NCI-H345 (cell line): ENCODE data around the gene USP43.
A peak's percentile ranks its signal among the peaks of the same experiment; 100 is the strongest.

ENCODE experiments used
- DNase-seq: peaks from one replicate; lab custom pipeline; 2025; lab: John Stamatoyannopoulos, UW

The USP43 gene

DNA sequence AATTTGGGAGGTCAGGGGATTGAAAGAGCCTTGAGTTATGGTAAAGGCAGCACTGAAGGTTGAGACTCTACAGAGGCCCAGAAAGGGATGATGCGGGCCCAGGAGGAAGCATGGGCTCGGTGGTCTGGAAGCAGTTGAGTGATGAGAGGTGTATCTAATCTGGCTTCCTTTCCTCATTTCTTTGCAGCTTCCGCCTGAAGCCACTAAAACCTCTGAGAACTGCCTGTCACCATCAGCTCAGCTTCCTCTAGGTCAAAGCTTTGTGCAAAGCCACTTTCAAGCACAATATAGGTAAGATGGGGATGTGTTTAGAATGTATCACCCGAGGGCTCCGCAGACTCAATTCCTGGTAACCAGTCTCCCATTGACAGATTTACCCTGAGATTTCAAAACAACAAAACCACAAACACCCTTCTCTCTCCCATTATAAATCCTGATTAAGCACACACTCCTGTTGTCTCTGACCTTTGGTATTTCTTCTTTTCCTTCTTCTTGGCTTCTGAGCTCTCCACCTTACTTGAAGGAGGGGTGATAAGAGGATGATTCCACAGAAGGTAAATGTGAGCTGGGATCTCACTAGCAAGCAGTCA is 21.2 kb downstream of the USP43 start:
- no peak for DNase-seq

DNA sequence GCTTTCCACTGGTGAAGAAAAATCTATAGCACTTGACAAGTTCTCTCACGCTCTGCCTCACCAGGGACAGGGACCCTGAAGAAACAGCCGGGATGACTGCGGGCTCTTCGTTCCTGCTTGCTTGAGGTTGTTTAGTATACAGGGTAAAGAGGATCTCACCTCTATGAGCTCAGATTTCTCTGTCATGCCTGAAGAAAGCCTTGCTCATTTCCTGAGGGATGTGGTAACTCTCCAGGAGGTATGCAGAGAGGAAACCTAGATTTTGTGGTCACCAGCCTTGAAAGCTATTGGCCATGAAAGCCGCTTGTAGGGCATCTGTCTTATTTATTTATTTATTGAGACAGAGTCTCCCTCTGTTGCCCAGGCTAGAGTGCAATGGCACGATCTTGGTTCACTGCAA is 23.2 kb downstream of the USP43 start:
- DNase-seq = no peak

DNA sequence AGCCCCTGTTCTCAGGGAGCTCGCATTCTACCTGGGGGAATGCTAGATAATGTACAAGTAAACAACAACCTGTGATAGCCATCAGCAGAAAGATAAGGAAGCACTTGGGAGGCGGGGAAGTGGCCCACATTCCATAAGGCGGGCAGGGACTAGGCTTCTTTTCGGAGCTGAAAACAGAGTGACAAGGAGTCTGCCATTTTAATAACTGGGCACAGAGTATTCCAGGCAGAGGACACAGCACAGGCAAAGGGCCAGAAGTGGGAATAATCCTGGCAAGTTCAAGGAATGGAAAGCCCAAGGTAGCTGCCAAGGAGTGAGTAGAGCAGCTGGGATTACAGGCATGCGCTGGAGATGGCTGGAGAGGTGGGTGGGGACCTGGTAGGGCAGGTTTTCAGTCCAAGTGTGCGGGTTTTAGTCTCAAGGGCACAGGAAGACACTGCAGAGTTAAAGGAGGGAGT is 24.3 kb downstream of the USP43 start:
- DNase-seq = no peak

DNA sequence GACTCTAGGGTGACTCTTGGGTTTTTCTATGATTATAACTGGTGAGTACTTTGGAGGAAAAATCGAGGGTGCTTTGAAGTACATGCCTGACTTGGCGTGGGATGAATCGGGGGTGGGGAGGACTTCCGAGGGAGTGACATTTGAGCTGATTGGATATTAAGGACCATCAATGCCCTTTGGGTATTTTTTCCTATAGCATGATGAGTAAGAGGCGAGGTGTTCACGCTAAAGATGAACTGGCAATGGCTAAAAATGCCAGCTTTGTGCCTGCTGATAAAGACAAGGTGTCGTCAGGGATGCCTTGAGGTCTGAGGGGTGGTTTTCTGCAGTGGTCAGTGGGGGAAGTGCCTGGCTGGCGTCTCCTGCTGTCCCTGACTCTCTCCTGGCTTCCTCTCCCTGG is 25.3 kb downstream of the USP43 start:
- no peak for DNase-seq

DNA sequence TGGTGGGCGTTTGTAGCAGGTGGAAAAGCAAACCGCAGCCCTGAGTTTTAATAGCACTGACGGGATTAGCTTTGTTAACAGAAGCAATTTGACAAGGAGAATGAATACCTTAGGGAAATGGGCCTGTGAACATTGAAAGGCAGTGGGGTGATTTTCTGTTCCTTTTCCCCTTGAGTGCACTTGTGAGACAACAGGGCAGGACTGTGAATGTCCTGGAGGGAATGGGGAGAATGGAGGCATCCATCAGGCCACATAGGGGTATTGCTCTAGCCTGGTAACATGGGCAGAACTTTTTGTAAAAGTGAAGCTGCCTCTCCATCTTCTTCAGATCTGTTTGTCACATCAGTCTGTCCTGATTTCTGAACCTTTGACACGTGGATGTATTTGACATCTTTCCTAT is 26.2 kb downstream of the USP43 start:
- no peak for DNase-seq

DNA sequence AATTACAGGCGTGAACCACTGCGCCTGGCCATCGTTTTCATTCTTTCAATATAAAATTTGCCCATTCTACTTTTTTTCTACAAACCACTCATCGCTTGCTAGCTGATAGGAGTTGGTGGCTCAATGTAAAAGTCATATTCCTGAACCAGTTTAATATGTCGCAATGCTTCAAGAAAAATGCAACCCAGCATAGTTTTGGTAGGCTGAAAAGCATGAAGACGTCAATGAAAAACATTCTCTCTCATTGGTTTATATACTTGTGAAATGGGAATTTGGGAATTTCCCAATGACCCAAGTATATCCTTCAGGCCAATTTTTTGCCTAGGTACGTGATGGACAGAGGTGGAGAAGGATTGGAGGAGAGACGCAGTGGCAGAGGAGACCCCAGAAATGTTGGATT is 26.9 kb downstream of the USP43 start:
- no peak for DNase-seq

DNA sequence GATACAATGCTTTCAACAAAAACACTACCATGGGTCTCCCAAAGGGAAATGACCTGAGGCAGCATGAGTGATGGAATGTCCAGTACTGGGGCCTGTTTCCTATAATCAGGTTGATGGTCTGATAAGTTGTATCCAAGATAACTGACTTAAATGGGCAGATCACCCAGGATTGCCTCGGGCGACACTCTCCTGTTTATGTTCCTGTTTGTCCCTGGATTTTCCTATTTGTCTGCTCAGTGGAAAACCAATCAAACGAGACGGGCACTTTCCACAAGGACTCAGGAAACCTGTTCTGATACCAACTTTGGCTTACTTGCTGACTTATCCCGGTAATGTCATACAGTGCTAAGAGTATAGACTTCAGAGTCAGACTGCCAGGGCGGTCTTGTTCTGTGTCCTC is 27.4 kb downstream of the USP43 start:
- DNase-seq = no peak

DNA sequence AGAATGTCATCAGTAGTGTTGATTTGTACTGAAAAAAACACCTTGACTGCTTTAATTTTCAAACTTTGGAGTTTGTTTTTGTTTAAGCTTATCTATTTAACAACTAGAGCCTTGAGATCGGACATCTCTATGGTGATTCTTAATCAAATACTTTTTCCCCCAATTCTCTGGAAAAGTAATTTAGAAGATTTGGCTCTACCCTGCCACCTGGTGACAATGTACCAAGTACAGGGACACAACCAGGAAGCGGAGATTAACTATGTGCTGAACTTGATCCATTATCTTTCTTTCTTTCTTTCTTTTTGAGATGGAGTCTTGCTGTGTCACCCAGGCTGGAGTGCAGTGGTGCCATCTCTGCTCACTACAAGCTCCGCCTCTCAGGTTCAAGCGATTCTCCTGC is 30.8 kb downstream of the USP43 start:
- no peak for DNase-seq

DNA sequence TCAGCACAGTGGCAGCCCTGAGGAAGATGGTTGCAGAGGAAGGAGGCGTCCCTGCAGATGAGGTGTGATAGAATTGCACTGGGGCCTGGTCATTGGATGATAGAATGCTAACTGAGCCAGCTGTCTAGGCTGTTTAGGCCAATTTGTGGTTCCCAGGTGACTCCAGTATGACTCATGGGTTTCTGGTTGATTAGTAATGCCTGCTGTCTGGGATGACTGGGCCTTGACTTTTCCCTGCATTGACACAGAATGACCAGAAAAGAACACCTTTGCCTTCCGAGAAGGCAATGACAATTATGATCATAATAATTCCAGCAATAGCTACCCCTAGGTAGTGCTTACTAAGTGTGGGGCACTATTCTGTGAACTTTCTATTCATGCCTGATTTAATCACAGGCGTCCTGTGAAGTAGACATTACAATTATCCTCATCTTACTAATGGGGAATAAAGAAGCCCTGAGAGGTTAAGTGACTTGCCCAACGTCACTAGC is 31.5 kb downstream of the USP43 start:
- DNase-seq = no peak

DNA sequence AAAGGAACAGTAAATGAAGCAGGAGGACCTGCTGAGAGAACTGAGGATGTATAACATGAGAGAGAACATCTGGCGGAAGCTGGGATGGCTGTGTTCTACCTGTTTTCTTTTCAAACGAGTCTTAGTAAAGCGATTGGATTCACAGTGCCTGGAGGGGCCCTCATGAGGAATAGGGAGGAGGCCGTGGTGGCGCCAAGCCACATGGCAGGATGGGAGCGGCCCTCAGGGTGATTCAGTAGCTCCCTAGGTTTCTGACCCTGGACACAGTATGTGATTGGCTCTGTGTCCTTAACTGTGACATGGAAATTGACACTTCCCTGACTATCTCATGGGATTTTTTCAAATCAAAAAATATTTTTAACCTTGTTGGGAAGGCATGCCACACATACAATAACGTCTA is 32.1 kb downstream of the USP43 start:
- DNase-seq = no peak

DNA sequence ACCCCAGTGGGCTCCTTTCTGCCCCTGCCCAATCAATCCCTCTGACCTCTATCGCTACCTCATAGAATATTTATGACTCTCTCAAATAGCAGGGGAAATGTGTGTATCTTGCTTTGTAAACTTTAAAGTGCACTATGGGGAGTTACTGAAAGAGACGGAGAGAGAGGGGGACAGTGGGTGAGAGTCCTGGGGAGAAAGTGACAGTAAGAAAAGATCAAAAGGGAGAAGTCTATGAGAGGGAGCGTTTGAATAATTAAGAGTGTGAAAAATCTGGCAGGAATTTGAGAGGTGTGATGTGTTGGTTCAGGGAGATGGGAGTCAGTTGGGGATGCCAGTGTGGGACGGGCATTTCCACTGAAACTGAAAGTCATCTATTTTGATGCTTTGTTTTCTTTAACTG is 32.6 kb downstream of the USP43 start:
- no peak for DNase-seq

DNA sequence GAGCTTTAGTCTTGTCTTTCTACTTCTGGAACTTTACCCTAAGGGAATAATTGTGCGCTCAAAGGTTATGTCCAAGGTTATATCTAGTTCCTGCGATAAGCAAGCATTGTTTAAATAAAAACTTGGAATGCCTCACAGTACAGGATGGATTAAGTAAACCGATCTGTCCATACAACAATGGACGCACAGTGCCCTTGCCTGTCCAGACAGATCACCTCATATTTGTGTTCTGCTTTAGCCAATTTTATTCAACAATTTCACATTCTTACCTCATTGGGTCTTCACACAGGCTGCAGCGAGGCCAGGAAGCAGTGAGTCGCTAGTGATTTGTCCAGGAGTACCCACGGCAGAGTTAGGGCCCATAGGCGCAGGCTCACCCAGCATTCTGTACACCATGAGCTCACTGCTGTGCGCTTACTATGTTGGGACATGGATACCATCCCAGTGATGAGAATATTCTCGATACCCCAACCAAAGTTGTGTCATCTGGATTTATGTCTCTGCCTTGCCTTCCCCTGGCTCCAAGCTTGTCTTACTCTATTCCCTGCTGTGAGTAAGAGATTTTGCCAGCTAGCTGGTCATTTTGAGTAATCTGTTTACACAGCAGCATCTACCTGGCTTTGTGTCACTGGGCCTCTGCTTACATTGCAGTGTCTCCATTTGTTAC is 39.8 kb downstream of the USP43 start:
- DNase-seq = no peak

DNA sequence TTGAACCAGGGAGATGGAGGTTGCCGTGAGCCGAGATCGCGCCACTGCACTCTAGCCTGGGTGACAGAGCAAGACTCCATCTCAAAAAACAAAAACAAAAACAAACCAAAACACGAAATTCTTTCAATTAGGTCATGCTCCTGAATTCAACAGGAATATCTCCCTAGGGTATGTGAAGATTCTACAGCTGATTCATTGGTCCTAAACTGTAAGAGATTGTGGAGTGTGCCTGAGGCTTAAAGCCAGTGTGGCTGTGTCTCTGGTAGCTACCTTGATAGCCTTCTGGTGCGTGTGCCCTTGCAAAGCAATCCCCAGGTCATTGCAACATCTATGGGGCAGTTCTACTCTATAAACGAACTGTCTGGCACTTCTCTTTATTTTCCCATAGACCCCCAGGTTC is 48.4 kb downstream of the USP43 start:
- no peak for DNase-seq

DNA sequence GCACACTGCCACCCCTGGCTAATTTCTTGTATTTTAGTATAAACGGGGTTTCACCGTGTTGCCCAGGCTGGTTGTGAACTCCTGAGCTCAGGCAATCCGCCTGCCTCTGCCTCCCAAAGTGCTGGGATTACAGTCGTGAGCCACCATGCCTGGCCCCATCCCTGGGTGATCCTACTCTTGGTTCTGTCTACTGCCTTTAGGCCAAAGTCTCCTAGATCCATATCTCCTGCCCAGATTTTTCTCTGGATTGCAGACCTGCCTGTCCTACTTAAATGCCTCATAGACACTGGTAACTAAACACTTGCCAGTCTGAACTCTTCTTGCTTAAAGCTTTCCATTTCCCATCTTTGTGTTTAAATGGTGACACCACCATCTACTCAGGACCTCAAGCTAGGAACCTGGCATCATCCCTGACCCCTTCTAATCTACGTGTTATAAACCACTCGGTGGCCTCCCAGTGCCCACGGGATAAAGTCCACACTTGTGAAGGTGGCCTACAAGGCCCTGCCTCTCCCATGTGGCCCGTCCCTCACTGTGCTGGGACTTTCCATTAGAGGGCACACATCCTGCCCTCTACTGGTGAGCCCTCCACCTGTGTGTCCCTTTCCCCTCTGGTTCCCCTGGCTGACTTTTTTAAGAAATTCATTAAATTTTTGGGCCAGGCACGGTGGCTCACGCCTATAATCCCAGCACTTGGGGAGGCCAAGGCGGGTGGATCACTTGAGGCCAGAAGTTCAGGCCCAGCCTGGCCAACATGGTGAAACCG is 51.1 kb downstream of the USP43 start:
- DNase-seq = no peak

DNA sequence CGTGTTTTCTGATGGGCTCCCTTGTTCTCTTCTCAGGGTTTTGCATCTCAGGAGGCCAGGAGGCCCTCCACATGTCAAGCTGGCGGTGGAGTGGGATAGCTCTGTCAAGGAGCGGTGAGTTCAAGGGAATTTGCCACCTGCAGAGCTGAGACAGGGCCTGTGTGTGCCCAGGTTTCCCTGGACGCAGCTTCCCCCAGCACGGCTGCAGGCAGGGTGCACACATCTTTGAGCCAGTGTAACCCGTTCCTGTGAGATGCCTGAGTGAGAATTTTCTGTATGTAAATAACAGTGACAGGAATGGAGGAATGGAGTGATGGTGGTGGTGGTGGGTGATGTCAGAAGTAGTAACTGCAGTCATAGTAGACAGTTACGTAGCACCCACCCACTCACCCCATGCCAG is 54.8 kb downstream of the USP43 start:
- DNase-seq = no peak

DNA sequence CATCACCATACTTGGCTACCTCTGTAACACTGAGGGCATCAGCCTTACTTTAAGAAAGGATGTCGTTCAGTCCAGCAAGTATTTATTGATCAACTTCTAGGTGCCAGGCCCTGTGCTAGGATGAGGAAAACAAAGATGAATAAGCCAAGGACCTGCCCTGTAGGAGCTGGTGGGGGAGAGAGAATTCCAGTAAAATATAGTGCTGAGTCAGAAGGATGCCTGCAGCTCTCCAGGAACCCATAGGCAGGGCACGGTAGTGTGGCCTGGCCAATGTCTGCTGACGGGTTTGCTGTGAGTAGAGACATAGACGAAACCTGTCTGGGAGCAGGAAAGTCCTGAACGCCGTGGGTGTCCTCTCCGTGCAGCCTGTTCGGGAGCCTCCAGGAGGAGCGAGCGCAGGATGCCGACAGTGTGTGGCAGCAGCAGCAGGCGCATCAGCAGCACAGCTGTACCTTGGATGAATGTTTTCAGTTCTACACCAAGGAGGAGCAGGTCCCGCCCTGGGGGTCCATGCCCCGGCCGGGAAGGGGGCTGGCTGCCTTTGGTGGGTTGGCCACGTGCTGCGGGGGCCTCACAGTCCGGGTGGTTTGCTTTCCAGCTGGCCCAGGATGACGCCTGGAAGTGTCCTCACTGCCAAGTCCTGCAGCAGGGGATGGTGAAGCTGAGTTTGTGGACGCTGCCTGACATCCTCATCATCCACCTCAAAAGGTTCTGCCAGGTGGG is 55.6 kb downstream of the USP43 start:
- DNase-seq = no peak

DNA sequence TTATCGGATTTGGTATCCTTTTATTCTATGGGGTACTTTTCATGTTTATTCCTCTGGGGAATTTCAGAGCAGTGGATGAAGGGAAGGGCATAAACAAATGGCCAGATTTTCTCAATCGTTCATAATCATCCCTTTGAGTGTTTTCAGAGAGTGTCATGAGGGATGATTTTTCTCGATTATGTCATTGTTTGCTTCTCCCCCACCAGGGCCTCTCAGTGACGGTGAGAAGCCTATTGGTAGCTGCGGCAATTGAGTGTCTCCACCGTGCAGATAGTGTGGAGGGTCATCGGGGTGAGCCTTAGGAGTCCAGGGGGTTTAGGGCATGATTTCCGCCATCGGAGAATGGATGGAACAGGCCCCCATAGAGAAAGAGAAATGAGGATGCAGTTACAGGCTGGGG is 57.2 kb downstream of the USP43 start:
- no peak for DNase-seq

DNA sequence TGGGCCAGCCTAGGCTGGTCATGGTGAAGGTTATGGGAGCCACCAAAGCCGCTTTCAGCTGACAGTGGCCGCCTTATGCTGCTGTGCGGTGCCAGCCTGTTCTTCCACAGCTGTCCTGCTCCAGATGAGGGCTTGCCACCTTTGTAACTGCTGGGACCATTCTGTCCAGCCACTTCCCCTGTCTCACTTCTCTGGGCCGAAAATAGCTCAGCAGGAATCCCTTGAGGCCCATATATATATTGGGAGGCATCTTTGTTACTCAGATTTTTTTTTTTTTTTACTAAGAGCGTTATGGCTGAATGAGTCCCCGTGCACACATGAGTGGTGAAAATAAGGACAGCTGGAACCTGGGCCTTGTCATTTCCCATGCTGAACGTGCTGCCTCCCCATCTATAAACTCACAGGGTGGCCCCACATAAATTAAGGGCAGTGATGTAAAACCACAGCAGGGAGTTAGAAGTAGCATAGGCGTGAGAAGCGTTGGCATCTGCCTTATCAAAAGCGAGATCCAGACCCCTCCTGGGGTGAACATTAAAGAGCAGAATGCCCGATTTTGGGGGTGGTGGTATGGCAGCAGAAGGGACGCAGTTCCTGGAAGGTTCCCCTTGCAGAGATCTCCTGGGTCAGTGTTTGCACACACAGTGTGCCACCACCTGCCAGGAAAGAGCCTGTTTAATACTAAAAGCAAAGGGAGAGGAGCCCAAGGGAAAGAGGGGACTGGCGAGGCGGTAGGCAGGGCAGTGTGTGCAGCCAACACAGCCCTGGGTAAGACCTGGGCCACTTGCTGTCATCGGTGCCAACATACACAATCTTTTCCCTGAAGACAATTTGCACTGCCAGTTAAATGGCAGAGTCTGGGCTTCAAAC is 57.8 kb downstream of the USP43 start:
- peak; percentile 30 for DNase-seq

DNA sequence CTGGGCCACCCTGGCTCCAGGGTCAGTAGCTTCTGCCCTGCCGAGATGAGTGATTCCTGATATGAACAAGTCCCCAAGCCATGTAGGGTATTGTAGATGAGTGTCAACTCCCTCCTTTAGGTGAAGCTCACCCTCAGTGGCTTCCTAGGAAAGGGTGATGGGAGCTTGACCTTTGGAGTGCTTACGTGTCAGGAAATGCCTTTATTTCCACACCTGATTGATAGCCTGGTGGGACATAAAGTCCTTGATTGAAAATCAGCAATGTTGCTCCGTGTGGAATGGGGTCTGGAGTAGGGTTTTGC is 58.4 kb downstream of the USP43 start:
- no peak for DNase-seq

DNA sequence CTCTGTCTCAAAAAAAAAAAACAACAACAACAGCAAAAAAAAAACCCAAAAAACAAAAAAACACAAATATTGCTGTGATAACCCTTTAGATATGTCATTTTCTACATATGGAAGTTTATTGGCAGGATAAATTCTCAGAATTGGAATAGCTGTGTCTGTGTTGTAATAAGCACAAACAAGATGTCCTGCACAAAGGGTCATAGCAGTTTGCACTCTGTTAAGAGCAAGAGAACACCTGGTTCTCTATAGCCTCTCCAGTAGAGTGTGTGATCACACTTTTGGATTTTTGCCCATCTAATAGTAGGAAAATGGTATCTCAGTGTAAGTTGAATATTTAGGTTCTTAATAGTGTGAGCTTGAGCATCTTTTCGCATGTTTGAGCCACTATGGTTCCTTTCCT is 60.4 kb downstream of the USP43 start:
- no peak for DNase-seq

DNA sequence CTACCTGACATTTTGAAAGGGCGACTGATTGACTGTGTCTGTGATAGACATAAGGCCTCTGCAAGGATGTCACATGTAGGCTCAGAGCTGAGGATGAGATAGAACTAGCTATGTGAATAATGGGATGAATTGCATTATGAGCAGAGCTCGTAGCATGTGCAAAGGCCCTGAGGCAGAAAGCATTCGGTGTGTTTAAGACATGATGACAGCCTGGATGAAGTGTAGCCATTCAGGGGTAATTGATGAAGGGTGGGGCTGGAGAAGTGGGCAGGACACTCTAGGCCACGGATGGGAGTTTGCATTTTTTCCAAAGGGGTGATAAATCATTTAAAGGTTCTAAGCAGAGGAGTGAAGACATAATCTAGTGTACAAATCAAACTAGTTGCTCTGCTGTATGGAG is 62.6 kb downstream of the USP43 start:
- DNase-seq = no peak

DNA sequence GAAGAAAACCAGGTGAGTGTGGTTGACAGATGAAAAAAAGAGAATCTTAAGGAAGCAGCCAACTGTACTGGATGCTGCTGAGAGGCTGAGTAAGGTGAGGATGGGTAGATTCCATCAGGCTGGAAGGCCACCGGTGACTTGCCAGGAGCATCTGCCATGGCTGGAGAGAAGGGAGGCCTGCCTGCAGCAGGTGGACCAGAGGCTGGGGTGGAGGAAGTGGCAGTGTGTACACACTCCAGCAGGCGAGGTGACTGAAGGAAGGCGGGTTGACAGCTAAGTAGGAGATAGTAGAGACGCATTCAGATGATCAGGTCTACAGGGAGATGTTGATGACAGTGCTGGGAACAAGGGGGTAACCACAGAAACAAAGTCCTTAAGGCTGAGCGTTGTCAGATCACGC is 69.5 kb downstream of the USP43 start:
- DNase-seq = no peak
